GM18508 (cell line): ENCODE results near the gene ANAPC1.
"Not testable (repeated sequence)": the region's sequence is repeated elsewhere in the genome, so short reads cannot be mapped to it uniquely, and the experiment has no call there.

Experiments used
- ATAC-seq: cut with Tn5 transposase; IDR thresholded peaks from one replicate; pipeline ENCODE4 v1.9.1; 2021; ENCODE audit warnings: moderate number of reproducible peaks; ENCODE audit not compliant: insufficient read depth, unreplicated experiment

ANAPC1 gene

DNA sequence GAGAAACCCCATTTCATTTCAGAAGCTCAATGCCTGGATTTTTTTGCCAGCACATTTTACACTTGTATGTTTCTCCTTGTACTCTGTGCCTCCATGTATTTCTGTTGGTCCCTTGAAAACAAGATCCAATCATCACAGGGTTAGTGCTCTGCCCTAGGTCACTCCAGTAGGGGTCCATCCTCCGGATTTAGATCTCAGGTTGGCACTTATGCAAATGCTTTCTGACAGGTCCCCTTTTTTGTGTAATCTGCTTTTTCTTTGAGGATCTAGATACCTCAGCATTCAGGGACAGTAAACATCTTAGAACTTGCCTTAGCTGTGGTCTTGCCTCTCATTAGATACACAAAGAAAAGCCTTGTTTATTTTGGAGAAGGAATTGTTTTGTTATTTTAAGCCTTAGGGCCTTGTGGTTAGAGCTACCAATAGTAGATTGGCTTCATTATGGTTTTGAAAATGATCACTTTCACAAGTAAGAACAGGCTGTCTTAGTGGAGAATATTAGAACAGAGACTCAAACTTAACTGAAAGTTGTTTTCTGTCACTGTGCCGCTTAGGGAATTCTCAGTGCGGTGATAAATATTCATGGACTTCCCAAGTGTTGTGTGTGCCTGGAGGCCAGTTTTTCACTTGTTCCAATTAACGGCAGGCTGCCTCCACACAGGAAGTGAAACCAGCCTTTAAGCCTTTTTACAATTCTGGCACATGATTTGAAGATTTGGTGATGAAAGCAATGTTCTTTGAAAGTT is 22.2 kb upstream of the ANAPC1 start:
- no peak for ATAC-seq

DNA sequence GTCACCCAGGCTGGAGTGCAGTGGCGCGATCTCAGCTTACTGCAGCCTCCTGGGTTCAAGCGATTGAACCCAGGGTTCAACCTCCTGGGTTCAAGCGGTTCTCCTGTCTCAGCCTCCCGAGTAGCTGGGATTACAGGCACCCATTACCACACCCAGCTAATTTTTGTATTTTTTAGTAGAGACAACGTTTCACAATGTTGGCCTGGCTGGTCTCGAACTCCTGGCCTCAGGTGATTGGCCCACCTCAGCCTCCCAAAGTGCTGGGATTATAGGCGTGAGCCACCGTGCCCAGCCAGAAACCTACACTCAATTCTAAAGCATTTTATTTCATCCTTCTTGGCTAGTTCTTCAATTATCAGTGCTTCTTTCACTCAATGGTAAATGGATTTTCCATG is 21.5 kb upstream of the ANAPC1 start:
- ATAC-seq: not testable (repeated sequence)

- no peak for ATAC-seq
These were observed 20.9 kb upstream of the ANAPC1 start for GRCh38 chr2:111904726-111905474.

DNA sequence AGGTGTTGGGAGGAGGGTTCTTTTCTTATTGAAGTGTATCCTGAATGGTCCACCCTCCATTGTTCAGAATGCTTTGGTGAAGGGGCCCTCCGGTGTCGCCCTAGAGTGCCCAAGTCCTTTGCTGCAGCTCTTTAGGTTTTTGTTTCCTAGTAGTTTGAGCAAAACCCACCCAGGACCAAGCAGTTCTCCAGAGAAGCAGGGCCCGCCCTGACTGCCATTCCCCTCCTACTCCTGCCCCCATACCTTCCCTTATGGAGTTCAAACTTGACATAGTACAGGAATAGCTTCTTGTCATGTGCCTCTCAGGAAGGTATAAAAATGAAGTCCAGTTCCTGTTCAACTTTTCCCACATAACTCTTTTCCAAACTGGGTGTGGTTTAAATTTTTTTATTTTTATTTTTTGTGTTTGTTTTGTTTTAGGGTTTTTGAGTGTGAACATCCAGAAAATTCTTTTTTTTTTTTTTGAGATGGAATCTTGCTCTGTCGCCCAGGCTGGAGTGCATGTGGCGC is 20.0 kb upstream of the ANAPC1 start:
- ATAC-seq: no peak

DNA sequence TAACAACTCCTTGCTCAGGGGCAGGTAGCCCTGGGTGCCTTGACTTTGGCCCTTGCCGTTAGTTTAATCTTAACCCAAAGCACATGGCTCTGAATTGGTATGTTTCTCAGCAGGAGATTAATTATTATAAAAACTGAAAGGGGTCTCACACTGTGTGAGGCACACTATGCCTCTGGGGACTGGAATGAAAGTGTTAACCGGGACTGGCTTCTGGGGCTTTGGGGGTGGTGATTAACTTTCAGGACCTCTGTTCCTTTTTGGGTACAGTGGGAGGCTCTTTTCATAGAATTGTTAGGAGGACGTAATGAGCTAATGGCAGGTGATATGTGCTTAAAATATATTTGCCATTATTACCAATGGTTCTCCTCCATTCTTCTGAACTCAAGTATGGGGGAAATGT is 19.5 kb upstream of the ANAPC1 start:
- no peak for ATAC-seq

DNA sequence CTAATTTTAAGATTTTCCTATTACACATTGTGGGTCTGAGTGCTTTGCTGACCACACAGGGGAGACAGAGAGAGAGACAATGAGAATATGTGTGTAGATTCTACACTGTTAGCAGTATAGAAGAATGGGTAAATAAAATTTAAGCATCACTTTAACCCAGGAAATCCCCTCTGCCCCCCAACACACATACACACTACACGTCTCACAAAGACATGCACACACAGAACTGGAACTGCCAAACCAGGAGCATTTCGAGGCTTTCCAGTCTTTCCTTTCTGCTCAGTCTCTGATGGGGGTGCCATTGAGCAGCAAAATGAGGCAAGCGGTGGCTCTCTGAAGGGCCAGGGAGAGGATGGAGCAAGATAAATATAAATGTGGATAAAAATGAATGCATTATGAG is 16.9 kb upstream of the ANAPC1 start:
- ATAC-seq: no peak

DNA sequence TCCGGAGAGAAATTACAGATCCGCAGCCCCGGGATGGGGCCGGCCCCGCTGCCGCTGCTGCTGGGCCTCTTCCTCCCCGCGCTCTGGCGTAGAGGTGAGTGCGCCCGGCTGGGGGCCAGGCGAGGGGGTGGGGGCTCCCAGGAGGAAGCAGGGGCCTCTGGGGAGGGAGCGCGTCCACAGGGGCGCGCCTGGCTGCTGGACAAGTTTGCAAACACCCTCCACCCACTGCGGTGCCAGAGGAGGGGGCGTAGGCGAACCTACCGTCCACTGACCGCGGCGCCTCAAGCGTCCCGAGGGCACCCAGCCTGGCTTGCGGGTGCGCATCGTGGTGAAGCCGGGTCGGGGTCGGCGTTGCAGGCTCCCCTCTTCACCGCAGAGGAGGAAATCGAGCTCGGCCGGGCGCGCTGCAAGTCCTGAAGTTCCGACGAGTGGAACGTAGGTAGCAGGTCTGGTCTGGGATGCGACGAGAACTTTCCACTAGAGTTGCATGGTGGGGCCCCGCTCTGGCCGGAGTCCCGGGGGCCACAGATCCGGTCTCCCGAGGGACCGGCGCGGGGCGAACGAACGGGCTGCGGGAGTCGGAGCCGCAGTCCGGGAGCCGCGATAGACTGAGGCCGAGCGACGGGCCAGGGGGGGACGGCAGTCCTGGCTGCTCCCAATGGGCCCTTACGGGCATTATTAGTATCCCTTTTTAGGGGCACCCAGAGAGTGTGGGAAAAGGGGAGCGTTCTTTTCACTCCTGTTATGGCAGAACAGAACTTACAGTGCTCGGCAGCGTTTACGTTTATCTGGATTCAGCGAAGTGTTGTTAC is 14.9 kb upstream of the ANAPC1 start:
- no peak for ATAC-seq

DNA sequence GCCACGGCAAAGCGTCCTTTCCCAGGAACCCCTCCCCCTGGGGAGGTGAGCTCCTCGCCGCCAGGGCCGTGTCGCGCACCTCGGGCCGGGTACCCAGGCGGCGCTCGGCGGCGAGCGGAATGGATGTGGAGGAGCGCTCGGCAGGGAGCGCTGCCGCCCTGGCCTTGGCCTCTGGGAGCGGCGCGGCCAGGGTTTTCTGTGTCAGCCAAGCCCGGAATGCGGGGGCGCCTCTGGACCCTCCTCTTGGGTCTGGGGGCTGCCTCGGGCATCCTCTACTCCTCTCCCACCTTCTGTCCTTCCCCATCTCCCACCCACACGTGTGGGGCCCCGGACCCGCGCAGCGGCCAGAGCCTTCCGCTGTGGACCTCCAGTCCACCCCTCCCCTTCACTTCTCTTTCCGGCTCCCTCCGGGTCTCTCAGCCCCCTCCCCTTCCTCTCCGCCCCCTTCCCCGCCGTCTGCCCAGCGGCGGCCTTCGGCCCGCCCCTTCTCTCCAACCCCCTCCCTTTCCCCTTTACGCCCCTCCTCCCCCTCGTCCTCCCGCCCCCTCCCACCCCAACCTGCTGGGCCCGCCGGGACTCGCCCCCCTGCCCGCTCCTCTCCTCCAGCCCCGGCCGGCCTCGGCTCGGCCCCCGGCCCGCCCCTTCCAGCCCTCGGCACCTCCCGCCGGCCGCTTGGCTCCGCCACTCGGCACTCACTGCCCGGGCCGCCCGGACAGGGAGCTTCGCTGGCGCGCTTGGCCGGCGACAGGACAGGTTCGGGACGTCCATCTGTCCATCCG is 14.1 kb upstream of the ANAPC1 start, which contains the start of gene MERTK:
Gene MERTK (plus strand): TSS at position 684 of the 779 bp plus-strand sequence. CDS start 129 bp downstream, outside the sequence.
- no peak for ATAC-seq

DNA sequence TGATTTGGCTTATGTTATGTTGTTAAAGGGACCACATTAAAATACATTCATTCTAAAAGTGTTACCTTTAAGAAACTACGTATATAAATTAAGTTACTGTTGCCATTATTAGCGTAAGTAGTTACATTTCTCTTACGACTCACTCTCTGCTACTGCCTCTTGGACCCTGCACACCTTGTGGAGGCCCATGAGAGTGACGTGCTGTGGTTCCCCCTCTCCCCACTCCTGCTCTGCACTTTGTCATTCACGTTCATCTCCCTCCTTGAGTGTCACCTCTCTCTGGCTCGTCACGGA is 13.6 kb upstream of the ANAPC1 start:
- ATAC-seq: no peak

DNA sequence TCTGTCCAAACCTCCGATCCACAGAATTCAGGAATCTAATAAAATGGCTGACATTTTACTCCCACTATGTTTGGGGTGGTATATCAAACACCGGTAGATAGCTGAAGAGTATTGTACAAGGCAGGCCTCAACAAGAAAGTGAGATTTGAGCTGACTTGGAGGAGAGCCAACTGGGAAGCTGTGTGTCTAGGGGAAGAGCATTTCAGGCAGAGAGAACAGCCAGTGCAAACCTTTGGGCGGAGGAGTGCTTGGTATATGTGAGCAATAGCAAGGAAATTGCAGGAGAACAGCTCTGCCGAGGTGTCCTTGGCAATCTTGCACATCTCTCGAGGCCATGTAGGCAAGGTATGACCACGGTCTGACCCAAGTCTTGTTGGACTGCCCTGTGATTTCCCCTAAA is 12.6 kb upstream of the ANAPC1 start:
- no peak for ATAC-seq

DNA sequence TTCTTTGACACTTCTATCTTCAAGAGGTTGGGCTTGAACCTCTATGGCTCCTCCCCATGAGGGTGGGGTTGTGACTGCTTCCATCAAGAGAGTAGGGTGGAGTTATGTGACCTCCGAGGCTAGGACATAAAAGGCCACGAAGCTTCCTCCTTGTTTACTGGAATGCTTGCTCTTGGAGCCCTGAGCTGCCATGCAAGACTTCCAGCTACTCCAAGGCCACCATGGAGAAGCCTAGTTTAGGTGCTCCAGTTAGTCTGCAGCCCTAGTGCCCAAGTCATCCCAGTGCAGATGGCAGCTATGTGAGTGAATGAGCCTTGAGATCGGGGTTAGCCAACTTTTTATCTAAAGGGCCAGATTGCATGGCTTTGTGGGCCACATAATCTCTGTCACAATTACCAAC is 12.0 kb upstream of the ANAPC1 start:
- ATAC-seq: no peak

DNA sequence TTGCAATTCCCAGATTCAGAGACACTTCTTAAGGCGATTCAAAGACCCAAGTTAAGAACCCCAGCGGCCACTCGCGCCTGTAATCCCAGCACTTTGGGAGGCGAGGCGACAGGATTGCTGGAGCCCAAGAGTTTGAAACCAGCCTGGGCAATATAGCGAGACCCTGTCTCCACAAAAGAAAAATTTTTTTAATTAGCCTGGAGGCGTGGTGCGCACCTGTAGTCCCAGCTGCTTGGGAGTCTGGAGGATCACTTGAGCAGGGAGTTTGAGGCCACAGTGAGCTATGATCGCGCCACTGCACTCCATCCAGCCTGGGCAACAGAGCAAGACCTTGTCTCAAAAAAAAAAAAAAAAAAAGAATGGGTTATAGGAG is 585 bp upstream of the ANAPC1 start:
- ATAC-seq: no peak

GRCh38 chr2:111872806-111873205 is 11.2 kb downstream of the ANAPC1 start:
- not testable (repeated sequence) for ATAC-seq

DNA sequence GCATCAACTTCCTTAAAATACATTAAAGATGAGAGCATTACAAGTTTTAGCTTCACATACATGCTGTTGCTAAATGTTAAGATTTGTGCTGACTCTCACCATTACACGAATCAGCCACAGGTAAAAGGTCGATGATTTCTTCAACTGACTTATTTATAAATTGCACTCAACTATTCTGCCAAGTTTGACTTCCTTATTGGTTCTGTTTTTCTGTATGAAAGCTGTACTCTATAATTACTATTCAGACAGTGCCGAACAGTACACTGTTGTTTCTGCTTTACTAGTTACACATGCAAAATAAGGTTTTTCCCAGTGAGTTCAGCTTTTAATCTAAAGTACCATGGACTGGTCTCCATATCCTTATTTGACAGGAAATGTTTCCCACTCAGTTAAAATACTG is 18.9 kb downstream of the ANAPC1 start:
- not testable (repeated sequence) for ATAC-seq

DNA sequence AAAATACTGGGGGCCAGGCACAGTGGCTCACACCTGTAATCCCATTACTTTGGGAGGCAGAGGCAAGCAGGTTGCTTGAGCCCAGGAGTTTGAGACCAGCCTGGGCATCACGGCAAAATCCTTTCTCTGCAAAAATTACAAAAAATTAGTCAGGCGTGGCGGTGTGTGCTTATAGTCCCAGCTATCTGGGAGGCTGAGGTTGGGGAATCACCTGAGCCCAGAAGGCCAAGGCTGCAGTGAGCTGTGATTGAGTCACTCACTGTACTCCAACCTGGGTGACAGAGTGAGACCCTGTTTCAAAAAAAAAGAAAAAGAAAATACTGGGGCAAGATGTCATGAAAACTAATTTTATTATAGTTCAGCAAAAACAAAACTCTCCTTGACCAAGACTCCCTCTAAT is 24.0 kb downstream of the ANAPC1 start:
- ATAC-seq: not testable (repeated sequence)

DNA sequence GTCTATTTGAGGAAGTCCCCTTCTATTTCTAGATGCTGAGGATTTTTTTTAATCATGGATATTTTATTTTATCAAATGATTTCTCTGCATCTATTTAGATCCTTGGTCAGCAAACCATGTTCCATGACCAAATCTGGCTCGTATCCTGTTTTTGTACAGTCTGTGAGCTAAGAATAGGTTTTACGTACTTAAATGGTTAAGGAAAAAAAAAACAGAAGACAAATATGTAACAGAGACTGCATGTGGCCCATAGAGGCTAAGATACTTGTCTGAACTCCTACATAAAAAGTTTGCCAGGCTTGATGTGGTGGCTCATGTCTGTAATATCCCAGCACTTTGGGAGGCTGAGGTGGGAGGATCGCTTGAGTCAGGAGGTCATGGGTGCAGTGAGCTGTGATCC is 31.4 kb downstream of the ANAPC1 start:
- not testable (repeated sequence) for ATAC-seq

GRCh38 chr2:111850646-111851045 is 33.3 kb downstream of the ANAPC1 start:
- ATAC-seq: not testable (repeated sequence)

GRCh38 chr2:111839625-111840282 is 44.2 kb downstream of the ANAPC1 start:
- not testable (repeated sequence) for ATAC-seq

DNA sequence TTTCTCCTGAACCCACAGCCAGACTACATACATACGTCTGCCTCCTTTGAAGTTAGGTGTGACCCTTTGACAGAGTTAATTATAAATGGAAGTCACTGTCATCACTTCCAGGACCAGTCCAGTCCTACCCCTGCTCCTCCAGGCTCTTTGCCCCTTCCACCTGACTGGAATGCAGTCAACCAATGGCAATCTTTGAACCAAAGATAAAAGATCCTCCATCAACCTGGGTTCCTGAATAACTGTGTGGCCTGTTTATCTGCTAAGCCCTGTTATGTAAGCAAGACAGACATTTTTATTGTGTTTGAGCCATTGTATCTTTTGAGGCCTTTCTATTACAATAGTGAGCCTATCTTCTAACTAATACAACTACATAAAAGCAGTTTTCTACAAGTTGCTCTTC is 45.0 kb downstream of the ANAPC1 start:
- not testable (repeated sequence) for ATAC-seq

DNA sequence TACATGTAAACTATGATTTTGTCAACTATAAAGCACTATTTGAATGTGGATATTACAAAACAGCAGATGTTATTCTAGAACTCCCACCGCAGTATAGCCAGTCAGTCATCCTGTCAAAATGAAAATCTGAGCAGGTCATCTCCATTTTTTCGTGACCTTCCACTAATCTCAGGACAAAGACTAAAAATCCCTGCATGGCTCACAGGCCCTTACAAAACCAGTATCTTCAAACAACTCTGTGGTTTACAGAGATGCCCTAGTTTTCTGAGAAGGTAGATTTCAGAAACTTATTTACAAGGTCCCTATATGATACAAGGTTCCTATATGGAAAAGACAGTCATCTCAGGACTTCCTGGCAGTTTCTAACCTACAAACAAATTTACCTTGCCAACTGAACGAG is 49.8 kb downstream of the ANAPC1 start:
- not testable (repeated sequence) for ATAC-seq
